H7 (cell line): Measurements from ENCODE around the gene EIF6. TPM values are rescaled to one million over a fixed set of nuclear protein-coding genes. Genes with fewer than 3 reads are reported as not detected.
A peak's percentile ranks its signal among the peaks of the same experiment; 100 is the strongest.

Experiments
- DNase-seq: peaks from one replicate; pipeline ENCODE4 v3.0.0; 2012
- H3K27me3 ChIP-seq: 2 replicates; pipeline ENCODE4 v1.6.0; 2011; ENCODE audit warnings: mild to moderate bottlenecking, low read length; ENCODE audit not compliant: control insufficient read depth, insufficient read depth
- H3K36me3 ChIP-seq: replicated peaks from 2 replicates; pipeline ENCODE4 v1.5.1; 2011; ENCODE audit warnings: low read length; ENCODE audit not compliant: control insufficient read depth, insufficient read depth
- H3K4me3 ChIP-seq: 2 replicates; pipeline ENCODE4 v1.5.1; 2011; ENCODE audit warnings: low read depth, mild to moderate bottlenecking, control low read depth, low read length, moderate library complexity; ENCODE audit not compliant: insufficient read depth
- total RNA-seq: library from RNA; depleted of rRNA; stranded (reverse); fragments of >200 nt; shearing (Covaris generic); gene quantifications from 2 replicates; pipeline ENCODE4 v1.2.3, GENCODE V29; 2014

Gene EIF6
- total RNA-seq, 1 experiment from 2014 or later, result 246 TPM

GRCh38 chr20:35283441-35284266, 918 bp downstream of the EIF6 start:
- H3K4me3 ChIP-seq, result peak overlapping the region; percentile 92
- H3K36me3 ChIP-seq, result peaks cover 31% of the 10 kb centered on the region
- DNase-seq, result no peak
- no peaks in the 10 kb centered on the region for H3K27me3 ChIP-seq

DNA sequence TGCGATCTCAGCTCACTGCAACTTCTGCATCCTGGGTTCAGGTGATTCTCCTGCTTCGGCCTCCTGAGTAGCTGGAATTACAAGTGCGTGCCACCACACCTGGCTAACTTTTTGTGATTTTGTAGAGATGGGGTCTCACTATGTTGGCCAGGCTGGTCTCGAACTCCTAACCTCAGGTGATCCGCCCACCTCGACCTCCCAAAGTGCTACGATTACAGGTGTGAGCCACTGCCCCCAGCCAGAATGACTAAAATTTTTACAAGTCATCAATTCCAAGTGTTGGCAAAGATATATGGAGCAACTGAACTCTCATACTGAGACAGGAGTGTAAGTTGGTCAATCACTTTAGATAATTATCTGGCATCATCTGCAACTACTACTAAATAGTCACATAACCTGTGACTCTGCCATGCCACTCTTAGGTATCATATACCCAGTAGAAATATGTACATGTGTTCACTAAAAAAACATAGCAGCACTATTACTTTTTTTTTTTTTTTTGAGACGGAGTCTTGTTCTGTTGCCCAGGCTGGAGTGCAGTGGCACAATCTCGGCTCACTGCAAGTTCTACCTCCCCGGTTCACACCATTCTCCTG, 3.0 kb downstream of the EIF6 start:
- DNase-seq, result no peak

DNA sequence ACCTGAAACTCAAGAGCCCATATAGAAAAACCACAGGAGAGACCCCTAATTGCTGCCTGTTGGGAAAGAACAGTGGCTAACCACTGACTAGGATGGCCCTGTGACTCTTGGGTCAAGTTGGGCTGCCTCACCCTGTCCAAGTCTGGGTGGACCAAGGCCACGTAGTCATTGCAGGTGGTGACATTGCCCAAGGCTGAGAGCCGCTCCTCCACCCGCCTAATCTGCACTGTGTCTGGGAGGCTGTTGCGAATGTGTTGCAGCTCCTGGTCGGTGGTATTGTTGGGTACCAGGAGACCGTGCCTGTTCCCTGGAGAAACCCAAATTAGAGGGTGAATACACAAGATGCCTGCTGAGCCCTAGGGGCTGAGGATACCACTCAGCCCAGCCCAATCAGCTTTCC, 4.0 kb downstream of the EIF6 start:
- H3K27me3 ChIP-seq, result no peaks in the 10 kb centered on the region
- peaks cover 33% of the 10 kb centered on the region for H3K36me3 ChIP-seq
- no peak overlapping the region for H3K4me3 ChIP-seq
- DNase-seq, result no peak

More for the DNA sequence above, 3.0 kb downstream of the EIF6 start:
- peaks cover 33% of the 10 kb centered on the region for H3K36me3 ChIP-seq
- H3K4me3 ChIP-seq, result no peak overlapping the region
- H3K27me3 ChIP-seq, result no peaks in the 10 kb centered on the region

DNA sequence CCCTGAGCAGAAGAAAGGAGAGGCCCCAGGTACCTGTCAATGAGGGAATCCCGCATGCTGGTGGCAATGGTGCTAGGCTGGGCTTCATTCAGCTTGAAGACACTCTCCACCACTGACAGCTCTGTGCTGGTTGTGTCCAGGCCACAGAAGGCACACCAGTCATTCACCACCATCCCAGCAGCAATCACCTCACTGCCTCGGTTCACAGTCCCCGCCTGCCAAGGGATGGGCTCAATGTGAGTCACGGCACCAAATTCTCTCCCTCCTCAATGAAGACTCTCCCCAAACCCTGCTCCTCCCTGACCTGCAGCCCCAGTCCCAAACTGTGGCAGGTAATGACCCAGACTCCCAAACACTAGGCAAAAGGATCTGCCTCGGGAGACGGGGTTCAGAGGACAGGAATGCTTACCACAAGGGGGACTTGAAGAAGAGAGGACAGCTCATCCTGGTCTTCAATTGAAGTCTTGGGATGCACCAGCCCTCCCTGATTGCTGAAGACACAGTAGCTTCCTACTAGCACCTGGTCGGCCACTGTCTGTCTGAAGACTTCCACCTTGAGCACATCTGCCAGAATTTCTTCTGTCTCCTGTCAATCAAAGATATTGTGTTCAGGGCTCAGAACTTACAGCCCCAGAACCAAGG, 4.9 kb downstream of the EIF6 start:
- H3K4me3 ChIP-seq, result no peak overlapping the region
- peaks cover 33% of the 10 kb centered on the region for H3K36me3 ChIP-seq
- no peaks in the 10 kb centered on the region for H3K27me3 ChIP-seq
- no peak for DNase-seq

- Histone ChIP-seq H3K36me3 (peaks cover 33% of the 10 kb centered on the region), H3K4me3 (no peak overlapping the region), H3K27me3 (no peaks in the 10 kb centered on the region)
- DNase-seq, result peak; percentile 21
Measured at GRCh38 chr20:35279040-35279439, 5.5 kb downstream of the EIF6 start.

- DNase-seq, result peak; percentile 99
- Histone ChIP-seq H3K4me3 (peak within 1 kb of the TSS; percentile 76), H3K36me3 (peaks cover 32% of the 10 kb centered on the region), H3K27me3 (no peaks in the 10 kb centered on the region)
Measured at GRCh38 chr20:35277531-35278395, 6.8 kb downstream of the EIF6 start, which contains the start of gene MMP24OS. MMP24OS (minus strand) TSS chr20:35278122; CDS start chr20:35277929, 193 bp downstream.

GRCh38 chr20:35277127-35277526, 7.4 kb downstream of the EIF6 start:
- Histone ChIP-seq H3K27me3 (no peaks in the 10 kb centered on the region), H3K36me3 (peaks cover 29% of the 10 kb centered on the region), H3K4me3 (peak overlapping the region; percentile 76)
- no peak for DNase-seq

- peaks cover 26% of the 10 kb centered on the region for H3K36me3 ChIP-seq
- H3K4me3 ChIP-seq, result no peak overlapping the region
- H3K27me3 ChIP-seq, result no peaks in the 10 kb centered on the region
- no peak for DNase-seq
Measured at GRCh38 chr20:35276408-35276807, 8.2 kb downstream of the EIF6 start.

GRCh38 chr20:35275741-35276251, 8.8 kb downstream of the EIF6 start:
- no peaks in the 10 kb centered on the region for H3K27me3 ChIP-seq
- DNase-seq, result no peak
- peaks cover 23% of the 10 kb centered on the region for H3K36me3 ChIP-seq
- no peak overlapping the region for H3K4me3 ChIP-seq

DNA sequence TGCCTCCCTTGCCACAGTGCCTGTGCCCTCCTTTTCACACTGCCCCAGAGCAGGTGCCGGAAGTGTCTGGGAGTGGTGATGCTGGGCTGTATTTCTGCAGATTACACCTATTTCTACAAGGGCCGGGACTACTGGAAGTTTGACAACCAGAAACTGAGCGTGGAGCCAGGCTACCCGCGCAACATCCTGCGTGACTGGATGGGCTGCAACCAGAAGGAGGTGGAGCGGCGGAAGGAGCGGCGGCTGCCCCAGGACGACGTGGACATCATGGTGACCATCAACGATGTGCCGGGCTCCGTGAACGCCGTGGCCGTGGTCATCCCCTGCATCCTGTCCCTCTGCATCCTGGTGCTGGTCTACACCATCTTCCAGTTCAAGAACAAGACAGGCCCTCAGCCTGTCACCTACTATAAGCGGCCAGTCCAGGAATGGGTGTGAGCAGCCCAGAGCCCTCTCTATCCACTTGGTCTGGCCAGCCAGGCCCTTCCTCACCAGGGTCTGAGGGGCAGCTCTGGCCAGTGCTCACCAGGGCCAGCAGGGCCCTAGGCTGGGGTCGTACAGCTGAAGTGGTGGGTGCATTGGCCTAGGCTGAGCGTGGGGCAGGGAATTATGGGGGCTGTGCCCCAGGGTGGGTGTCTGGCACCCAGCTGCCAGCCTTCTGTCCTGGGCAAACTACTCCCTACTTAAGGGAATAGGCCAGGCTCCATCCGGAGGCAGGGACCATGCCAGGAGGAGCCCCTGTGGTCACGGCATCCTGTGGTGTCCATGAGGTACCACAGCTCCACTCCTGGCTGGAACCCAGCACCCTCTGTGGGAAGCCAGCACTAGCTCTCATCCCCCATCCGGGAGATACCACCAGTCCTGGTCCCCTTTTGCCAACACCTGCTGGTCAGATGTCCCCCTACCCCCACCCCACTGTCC, 10.1 kb downstream of the EIF6 start:
- DNase-seq, result no peak
- no peaks in the 10 kb centered on the region for H3K27me3 ChIP-seq
- H3K36me3 ChIP-seq, result peaks cover 9% of the 10 kb centered on the region
- no peak overlapping the region for H3K4me3 ChIP-seq

- peaks cover 1% of the 10 kb centered on the region for H3K36me3 ChIP-seq
- H3K27me3 ChIP-seq, result no peaks in the 10 kb centered on the region
- DNase-seq, result peak; percentile 79
- no peak overlapping the region for H3K4me3 ChIP-seq
Measured at GRCh38 chr20:35273449-35274171, 11.0 kb downstream of the EIF6 start.

DNA sequence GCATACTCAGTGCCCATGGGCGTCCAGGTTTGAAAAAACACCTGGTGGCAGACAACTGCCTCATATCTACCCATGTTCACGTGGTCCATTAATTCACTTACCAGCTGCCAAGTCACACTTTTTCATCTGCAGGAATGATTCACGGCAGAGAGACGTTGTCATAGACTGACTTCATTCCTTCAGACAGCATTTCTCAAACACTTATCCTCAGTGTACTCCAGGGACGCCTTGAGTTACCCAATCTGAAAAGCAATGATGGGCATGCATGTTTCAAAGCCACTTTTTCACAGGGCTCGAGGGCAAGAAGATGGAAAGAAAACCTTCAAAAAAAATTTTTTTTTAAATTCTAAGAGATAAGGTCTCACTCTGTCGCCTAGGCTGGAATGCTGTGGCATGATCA, 12.7 kb downstream of the EIF6 start:
- Histone ChIP-seq H3K36me3 (no peaks in the 10 kb centered on the region; the same call in none of the 2 replicates), H3K27me3 (no peaks in the 10 kb centered on the region), H3K4me3 (no peak overlapping the region)
- no peak for DNase-seq
